Activated CD4-positive, alpha-beta T cell treated with anti-CD3 and anti-CD28 coated beads for 36 hours (primary cell): ENCODE data around the gene ROGDI. TPM values are rescaled to one million over a fixed set of nuclear protein-coding genes. Genes with fewer than 3 reads are reported as not detected.
A peak's percentile ranks its signal among the peaks of the same experiment; 100 is the strongest.

Experiments used
- ATAC-seq: fragments of 200-7000 bp; cut with Tn5 transposase; one replicate; pipeline ENCODE4 v1.10.0; 2021; ENCODE audit warnings: mild to moderate bottlenecking, moderate library complexity
- CTCF ChIA-PET: fragments of 350-600 bp; sonication (Branson Sonifier 250); formaldehyde crosslinking; loops from one replicate; lab custom pipeline; 2021; ENCODE audit warnings: antibody characterized with exemption; lab: Charles Lee
- POLR2A ChIA-PET: fragments of 350-600 bp; sonication (Branson Sonifier 250); formaldehyde crosslinking; loops from one replicate; lab custom pipeline; 2021; ENCODE audit warnings: antibody characterized with exemption, inconsistent platforms; lab: Charles Lee
- DNase-seq: peaks from one replicate; pipeline ENCODE4 v3.0.0-alpha.2; 2020
- H3K27ac Mint-ChIP-seq: one replicate; pipeline ENCODE4 v1.8.0; 2021; ENCODE audit warnings: mixed read lengths
- H3K27me3 Mint-ChIP-seq: one replicate; pipeline ENCODE4 v1.8.0; 2021; ENCODE audit warnings: mixed read lengths
- H3K36me3 Mint-ChIP-seq: one replicate; pipeline ENCODE4 v1.8.0; 2021; ENCODE audit warnings: low read depth, mixed read lengths
- H3K4me1 Mint-ChIP-seq: one replicate; pipeline ENCODE4 v1.8.0; 2021; ENCODE audit warnings: mixed read lengths
- H3K4me3 Mint-ChIP-seq: one replicate; pipeline ENCODE4 v1.8.0; 2021; ENCODE audit warnings: mild to moderate bottlenecking, moderate library complexity, mixed read lengths
- H3K9me3 Mint-ChIP-seq: one replicate; pipeline ENCODE4 v1.8.0; 2021; ENCODE audit warnings: low read depth, mixed read lengths
- intact Hi-C, 2 experiments: fragments of 100-400 bp; cut with DNase I in 1 of 2; cut with micrococcal nuclease in 1 of 2; formaldehyde crosslinking; loops; one replicate each; pipeline versions ENCODE4 v1.14.2 to v1.15.1; 2022 to 2024; cut with DNase I, micrococcal nuclease
- total RNA-seq, 2 experiments: library from RNA; stranded (reverse); gene quantifications; one replicate each; pipeline ENCODE4 v1.2.3, GENCODE V29; 2021

Gene ROGDI
- 1 to 10 TPM; 3.7 to 7.3 TPM for total RNA-seq

DNA sequence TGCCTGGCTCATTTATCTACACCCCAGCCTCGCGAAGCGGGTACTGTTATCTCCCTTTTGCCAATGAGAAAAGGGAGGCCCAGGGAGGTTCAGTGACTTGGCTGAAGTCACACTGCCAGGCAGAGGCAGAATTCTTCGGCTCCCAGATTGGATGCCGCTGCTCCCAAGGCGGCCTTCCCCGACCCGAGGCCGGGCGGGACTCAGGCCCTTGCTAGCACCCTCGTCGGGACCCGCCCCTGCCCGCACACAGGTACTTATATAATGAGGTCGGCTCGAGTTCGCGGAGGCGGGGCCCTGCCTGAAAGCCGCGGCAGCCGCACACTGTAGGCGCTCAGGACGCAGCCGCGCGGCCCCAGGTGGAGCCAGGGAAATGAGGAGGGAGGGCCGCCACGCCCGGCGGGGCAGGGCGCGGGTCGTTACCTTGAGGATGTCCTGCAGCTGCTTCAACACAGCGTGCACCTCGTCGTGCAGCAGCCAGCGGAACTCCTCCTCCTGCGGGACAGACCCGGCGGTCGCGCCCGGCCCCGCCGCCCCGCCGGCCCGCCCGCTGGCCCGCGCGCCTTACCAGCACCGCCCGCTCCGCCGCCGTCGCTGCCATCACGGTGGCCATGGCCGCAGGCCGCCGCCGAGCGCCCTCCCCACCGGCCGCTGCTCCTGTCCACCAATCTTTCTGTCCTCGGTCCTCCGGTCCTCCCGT lies at the start of gene ROGDI:
ROGDI (minus strand) TSS at position 672 of the 697 bp plus-strand sequence; CDS start at position 610, 62 bp downstream.
- ATAC-seq (peak; percentile 55), DNase-seq (peak; percentile 84)
- peak within 1 kb of the TSS; percentile 74 for H3K4me3 Mint-ChIP-seq
- ChIA-PET CTCF (interaction anchor here (1.0 to 1.2 kb wide), 3 partner anchors 52 to 232 kb away, joined by 3 to 6 read pairs (median 4); partner anchors contain the start of genes ANKS3 and DNAAF8), POLR2A (interaction anchor here (0.6 to 1.5 kb wide), 5 partner anchors 10 to 292 kb away, joined by 3 to 10 read pairs (median 4); partner anchors contain the start of genes ANKS3 and DNAAF8)
- peaks cover 14% of the 10 kb centered on the region for H3K4me1 Mint-ChIP-seq
- H3K27ac Mint-ChIP-seq, result peak within 1 kb of the TSS; percentile 58
- no peaks in the 10 kb centered on the region for H3K9me3 Mint-ChIP-seq
- no peaks in the 10 kb centered on the region for H3K27me3 Mint-ChIP-seq
- peaks cover 10% of the 10 kb centered on the region for H3K36me3 Mint-ChIP-seq
- intact Hi-C loops, result loop anchor here (1.0 to 5.0 kb wide), 15 partner anchors 35 to 495 kb away; partner anchors contain the start of genes ANKS3 (in 2 of the 2), DNAAF8 (in 2 of the 2), GLYR1 (in 2 of the 2) and UBN1 (in 2 of the 2)

DNA sequence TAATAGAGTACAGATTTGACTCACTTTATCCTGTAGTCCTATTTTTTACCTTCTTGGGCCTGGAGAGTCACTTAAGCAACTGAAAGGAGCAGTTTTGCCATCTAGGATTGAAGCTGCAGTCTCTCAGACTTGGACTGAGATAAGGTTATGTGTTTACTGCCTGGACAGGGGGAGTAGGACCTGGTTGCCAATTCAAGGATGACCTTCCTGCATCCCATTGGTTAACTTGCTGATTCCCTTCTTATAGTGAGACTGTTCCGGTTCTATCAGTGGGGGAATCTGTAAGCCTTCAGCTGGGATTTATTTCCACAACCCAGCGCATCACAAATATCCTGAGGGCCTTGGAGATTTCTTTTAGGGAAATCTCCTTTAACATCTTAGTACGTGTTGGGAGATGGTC lies 47.8 kb upstream of the ROGDI start:
- H3K9me3 Mint-ChIP-seq, result no peaks in the 10 kb centered on the region
- no peak overlapping the region for H3K27ac Mint-ChIP-seq
- ChIA-PET CTCF (interaction anchor here (0.6 to 0.9 kb wide), 2 partner anchors 180 to 183 kb away, joined by 3 read pairs; no protein-coding TSS in a partner anchor), POLR2A (interaction anchor here (0.9 kb wide), 1 partner anchor 116 kb away, joined by 3 read pairs; the partner anchor contains the start of genes ANKS3 and DNAAF8)
- no peaks in the 10 kb centered on the region for H3K27me3 Mint-ChIP-seq
- H3K36me3 Mint-ChIP-seq, result peaks cover 19% of the 10 kb centered on the region
- H3K4me3 Mint-ChIP-seq, result no peak overlapping the region
- ATAC-seq, result no peak
- DNase-seq, result no peak
- H3K4me1 Mint-ChIP-seq, result peaks cover 47% of the 10 kb centered on the region
- intact Hi-C loops, result no loop called here

DNA sequence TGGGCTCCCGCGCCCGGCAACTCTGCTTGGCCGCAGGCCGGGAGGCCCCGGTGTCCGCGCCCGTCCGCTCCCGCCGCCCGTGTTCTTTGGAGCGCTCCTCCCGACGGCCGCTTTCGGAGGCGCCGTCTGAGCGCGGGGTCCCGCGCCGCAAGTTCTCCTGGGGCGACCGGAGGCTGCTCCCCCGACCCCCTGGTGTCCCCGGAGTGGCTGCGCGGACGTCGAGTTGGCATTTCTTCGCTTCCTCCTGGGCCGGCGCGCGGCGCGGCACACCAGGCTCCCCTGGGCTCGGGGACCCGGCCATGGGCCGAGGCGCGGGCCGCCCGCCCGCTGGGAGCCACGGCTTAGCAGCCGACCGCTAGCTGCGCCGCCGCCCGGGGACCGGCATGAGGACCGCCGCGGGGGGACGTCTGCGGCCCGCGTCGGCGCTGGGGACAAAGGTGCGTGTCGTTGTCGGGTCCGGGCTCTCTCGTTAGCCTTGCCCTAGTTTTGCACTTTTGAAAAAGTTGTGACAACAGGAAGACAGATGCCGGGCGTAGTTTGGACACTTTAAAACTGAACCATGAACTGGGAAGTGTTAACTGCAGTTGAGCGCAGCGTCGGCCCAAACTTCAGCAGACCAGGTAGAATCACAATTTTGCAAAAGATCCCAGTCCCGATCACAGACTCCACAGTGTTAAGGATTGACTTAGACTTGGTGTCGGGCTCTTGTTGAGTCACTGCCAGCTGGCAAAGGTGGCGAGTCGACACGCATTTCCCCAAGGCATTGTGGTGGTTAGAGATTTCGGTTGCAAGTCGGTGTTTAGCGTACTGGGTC lies 45.5 kb upstream of the ROGDI start:
- intact Hi-C loops, result loop anchor here (1.0 to 10.0 kb wide), 17 partner anchors 46 to 431 kb away; partner anchors contain the start of genes EEF2KMT (in 2 of the 2), MGRN1 (in 2 of the 2), ROGDI (in 2 of the 2) and SEC14L5 (in 2 of the 2)
- Mint-ChIP-seq H3K27me3 (no peaks in the 10 kb centered on the region), H3K9me3 (no peaks in the 10 kb centered on the region), H3K27ac (peak overlapping the region; percentile 75), H3K4me3 (peak overlapping the region; percentile 77), H3K4me1 (peaks cover 55% of the 10 kb centered on the region), H3K36me3 (peaks cover 20% of the 10 kb centered on the region)
- peak; percentile 18 for ATAC-seq
- CTCF ChIA-PET, result no interaction called here
- peak; percentile 57 for DNase-seq
- POLR2A ChIA-PET, result no interaction called here

DNA sequence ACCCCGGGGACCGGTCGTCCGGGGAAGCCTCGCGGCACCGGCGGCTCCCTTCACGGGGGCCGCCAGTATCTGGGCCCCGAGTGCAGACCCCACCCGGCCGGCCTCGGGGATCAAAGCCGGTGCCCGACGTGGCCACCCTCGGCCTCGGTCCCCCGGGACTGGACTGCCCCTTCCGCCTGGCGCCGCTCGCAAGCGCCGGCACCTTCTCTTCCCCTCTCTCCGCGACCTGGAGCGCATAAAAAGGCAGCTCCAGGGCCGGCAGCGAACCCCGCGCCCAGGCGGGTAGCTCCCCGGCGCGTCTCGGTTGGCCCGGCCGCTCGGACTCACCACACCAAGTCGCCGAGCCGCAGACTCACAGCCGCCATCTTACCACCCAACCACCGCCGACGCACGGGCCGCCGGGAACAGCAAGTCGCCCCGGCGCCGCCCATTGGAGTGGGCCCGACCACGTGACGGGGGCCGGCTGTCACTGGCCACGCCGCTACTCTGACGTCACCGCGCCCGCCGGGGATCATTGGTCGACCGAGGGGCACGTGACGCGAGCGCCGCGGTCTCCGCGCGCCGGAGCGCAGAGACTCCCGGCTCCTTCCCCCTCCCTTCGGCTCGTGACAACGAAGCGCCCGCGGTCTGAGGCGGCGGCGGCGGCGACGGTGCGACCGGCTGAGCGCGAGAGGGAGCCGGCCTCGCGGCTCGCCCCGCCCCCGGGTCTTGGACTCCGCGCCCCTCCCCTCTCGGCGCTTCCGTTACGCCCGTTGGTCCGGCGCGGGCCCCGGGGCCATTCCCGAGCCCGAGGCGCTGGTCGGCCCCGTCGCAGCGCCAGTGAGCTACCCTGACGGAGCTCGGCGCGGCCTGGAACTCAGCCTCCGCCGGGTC lies 44.7 kb upstream of the ROGDI start, which contains the start of the genes GLYR1 and UBN1:
GLYR1 (minus strand) TSS at position 388 of the 873 bp plus-strand sequence; CDS start at position 365, 23 bp downstream.
UBN1 (plus strand) TSS at position 581 of the 873 bp plus-strand sequence. CDS start 5,437 bp downstream, outside the sequence.
- ChIA-PET CTCF (no interaction called here), POLR2A (interaction anchor here (1.0 kb wide), 1 partner anchor 26 kb away, joined by 3 read pairs; no protein-coding TSS in a partner anchor)
- Mint-ChIP-seq H3K4me1 (peaks cover 54% of the 10 kb centered on the region), H3K36me3 (peaks cover 25% of the 10 kb centered on the region), H3K9me3 (no peaks in the 10 kb centered on the region), H3K27me3 (no peaks in the 10 kb centered on the region), H3K27ac (peak within 1 kb of the TSS; percentile 84), H3K4me3 (peak within 1 kb of the TSS; percentile 77)
- DNase-seq (peak; percentile 100), ATAC-seq (peak; percentile 96)
- intact Hi-C loops, result loop anchor here (1.0 to 10.0 kb wide), 17 partner anchors 45 to 430 kb away; partner anchors contain the start of genes EEF2KMT (in 2 of the 2), MGRN1 (in 2 of the 2), ROGDI (in 2 of the 2) and SEC14L5 (in 2 of the 2)

- Mint-ChIP-seq H3K9me3 (no peaks in the 10 kb centered on the region), H3K27ac (peak overlapping the region; percentile 84), H3K4me3 (peak overlapping the region; percentile 77), H3K4me1 (peaks cover 49% of the 10 kb centered on the region), H3K36me3 (peaks cover 27% of the 10 kb centered on the region), H3K27me3 (no peaks in the 10 kb centered on the region)
- ChIA-PET POLR2A (interaction anchor here (1.0 kb wide), 1 partner anchor 27 kb away, joined by 3 read pairs; no protein-coding TSS in a partner anchor), CTCF (no interaction called here)
- no peak for ATAC-seq
- DNase-seq, result peak; percentile 48
- intact Hi-C loops, result loop anchor here (2.0 to 10.0 kb wide), 7 partner anchors 44 to 430 kb away; partner anchors contain the start of genes MGRN1 (in 2 of the 2), CORO7 (in 1 of the 2), EEF2KMT (in 1 of the 2) and HMOX2 (in 1 of the 2)
These were observed 44.1 kb upstream of the ROGDI start for GRCh38 chr16:4846503-4846900.

DNA sequence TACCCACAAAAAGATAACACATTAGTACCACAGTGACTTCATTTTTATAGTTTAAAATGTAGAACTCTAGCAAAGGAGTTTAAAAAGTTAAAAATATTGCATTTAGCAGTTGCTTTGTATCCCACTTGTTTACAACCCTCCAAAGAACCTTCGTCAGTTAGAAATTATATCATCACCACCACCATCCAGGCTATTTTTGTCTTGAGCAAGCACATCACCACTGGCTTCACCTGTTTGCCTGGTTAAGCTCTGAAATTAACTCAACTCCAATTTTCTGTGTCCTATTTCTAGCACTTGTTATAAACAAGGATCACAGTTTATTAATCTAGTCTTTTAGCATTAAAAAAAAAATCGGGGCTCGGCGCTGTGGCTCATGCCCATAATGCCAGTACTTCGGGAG lies 38.6 kb upstream of the ROGDI start:
- ChIA-PET CTCF (interaction anchor here (0.6 kb wide), 1 partner anchor 105 kb away, joined by 3 read pairs; no protein-coding TSS in a partner anchor), POLR2A (no interaction called here)
- no peak for DNase-seq
- intact Hi-C loops, result loop anchor here in 1 of 2 experiments (10.0 kb wide), 2 partner anchors 216 to 254 kb away; partner anchors contain the start of genes EEF2KMT and MGRN1
- no peak for ATAC-seq
- Mint-ChIP-seq H3K27ac (no peak overlapping the region), H3K27me3 (no peaks in the 10 kb centered on the region), H3K4me1 (peaks cover 16% of the 10 kb centered on the region), H3K36me3 (peaks cover 59% of the 10 kb centered on the region), H3K9me3 (no peaks in the 10 kb centered on the region), H3K4me3 (no peak overlapping the region)

DNA sequence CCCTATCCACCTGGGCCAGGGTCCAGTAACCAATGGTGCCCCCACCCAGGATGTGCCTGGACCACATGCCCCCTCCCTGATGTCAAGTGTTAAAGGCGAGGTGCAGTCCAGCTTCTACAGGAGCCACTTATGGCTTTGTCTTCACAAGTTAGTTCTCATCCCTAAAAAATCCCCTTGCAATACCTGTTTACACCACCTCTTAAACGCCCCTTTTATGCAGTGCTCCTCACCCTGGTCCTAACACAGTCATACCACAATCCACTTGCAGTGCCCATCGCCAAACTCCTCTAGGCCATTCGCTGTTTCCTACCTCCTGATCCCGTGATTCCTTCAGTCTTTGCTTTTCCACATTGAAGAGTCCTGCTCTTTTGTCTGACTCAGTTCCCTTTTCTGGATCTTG lies 37.5 kb upstream of the ROGDI start:
- Mint-ChIP-seq H3K36me3 (peaks cover 62% of the 10 kb centered on the region), H3K9me3 (no peaks in the 10 kb centered on the region), H3K4me3 (no peak overlapping the region), H3K27me3 (no peaks in the 10 kb centered on the region), H3K4me1 (peaks cover 6% of the 10 kb centered on the region), H3K27ac (peak overlapping the region; percentile 15)
- intact Hi-C loops, result loop anchor here in 1 of 2 experiments (10.0 kb wide), 2 partner anchors 215 to 255 kb away; partner anchors contain the start of genes EEF2KMT and MGRN1
- POLR2A ChIA-PET, result interaction anchor here (0.6 kb wide), 1 partner anchor 359 kb away, joined by 3 read pairs; no protein-coding TSS in a partner anchor
- CTCF ChIA-PET, result no interaction called here
- ATAC-seq (no peak), DNase-seq (no peak)

GRCh38 chr16:4837733-4838501 lies 35.5 kb upstream of the ROGDI start:
- ChIA-PET CTCF (no interaction called here), POLR2A (interaction anchor here (0.6 kb wide), 1 partner anchor 89 kb away, joined by 3 read pairs; no protein-coding TSS in a partner anchor)
- no peaks in the 10 kb centered on the region for H3K9me3 Mint-ChIP-seq
- H3K4me1 Mint-ChIP-seq, result peaks cover 2% of the 10 kb centered on the region
- peaks cover 60% of the 10 kb centered on the region for H3K36me3 Mint-ChIP-seq
- no peak overlapping the region for H3K27ac Mint-ChIP-seq
- H3K4me3 Mint-ChIP-seq, result no peak overlapping the region
- intact Hi-C loops, result no loop called here
- H3K27me3 Mint-ChIP-seq, result no peaks in the 10 kb centered on the region
- ATAC-seq (no peak), DNase-seq (no peak)

DNA sequence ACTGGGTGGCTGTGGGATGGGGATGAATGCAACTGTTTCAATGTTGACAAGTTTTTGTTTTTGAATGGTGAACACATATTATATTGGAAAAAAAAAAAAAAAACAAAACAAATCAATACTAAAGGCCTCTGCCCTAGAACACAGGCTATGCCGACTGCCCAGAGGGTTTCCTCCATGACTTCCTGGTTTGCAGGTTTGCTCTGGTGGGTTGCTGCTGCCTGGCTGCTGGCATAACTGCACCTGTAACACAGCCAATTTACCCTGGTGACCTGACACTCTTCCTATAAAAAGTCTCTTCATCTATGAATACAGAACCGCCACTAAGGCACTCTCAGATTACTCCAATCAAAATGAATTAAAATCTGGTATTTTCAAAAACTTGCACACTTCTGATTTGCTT lies 34.3 kb upstream of the ROGDI start:
- H3K4me3 Mint-ChIP-seq, result no peak overlapping the region
- ChIA-PET CTCF (no interaction called here), POLR2A (no interaction called here)
- peaks cover 2% of the 10 kb centered on the region for H3K4me1 Mint-ChIP-seq
- no peak overlapping the region for H3K27ac Mint-ChIP-seq
- peaks cover 66% of the 10 kb centered on the region for H3K36me3 Mint-ChIP-seq
- no peaks in the 10 kb centered on the region for H3K27me3 Mint-ChIP-seq
- ATAC-seq (no peak), DNase-seq (no peak)
- H3K9me3 Mint-ChIP-seq, result no peaks in the 10 kb centered on the region
- intact Hi-C loops, result no loop called here
